NT2/D1 (cell line): Measurements from ENCODE around the gene CSTF1.

Source experiments
- DNase-seq: peaks from one replicate; pipeline ENCODE4 v3.0.0-alpha.2; 2011; ENCODE audit warnings: low read depth, low spot score
- H3K27me3 ChIP-seq: 2 replicates; pipeline ENCODE4 v1.6.0; 2011; ENCODE audit warnings: mild to moderate bottlenecking; ENCODE audit not compliant: insufficient read length, insufficient read depth
- H3K36me3 ChIP-seq: 2 replicates; pipeline ENCODE4 v1.6.1; 2011; ENCODE audit warnings: mild to moderate bottlenecking, low read length, mixed read lengths; ENCODE audit not compliant: insufficient read depth, insufficient read length
- H3K4me1 ChIP-seq: 2 replicates; pipeline ENCODE4 v1.5.1; 2011; ENCODE audit not compliant: insufficient read depth, insufficient read length
- H3K4me3 ChIP-seq: 2 replicates; pipeline ENCODE4 v1.5.1; 2011; ENCODE audit warnings: low read depth; ENCODE audit not compliant: insufficient read length
- H3K9ac ChIP-seq: 2 replicates; pipeline ENCODE4 v1.6.0; 2011; ENCODE audit warnings: low read depth; ENCODE audit not compliant: insufficient read length
- H3K9me3 ChIP-seq: 2 replicates; pipeline ENCODE4 v1.5.1; 2011; ENCODE audit warnings: mild to moderate bottlenecking, low read length; ENCODE audit not compliant: insufficient read depth
- SUZ12 ChIP-seq: IDR thresholded peaks from 2 replicates; pipeline ENCODE4 v1.6.1; 2011; ENCODE audit not compliant: insufficient read length, insufficient read depth; ENCODE audit errors: extremely low read depth
- YY1 ChIP-seq: IDR thresholded peaks from 2 replicates; pipeline ENCODE4 v1.6.1; 2011; ENCODE audit not compliant: insufficient read length, insufficient read depth
- ZNF274 ChIP-seq: IDR thresholded peaks from 2 replicates; pipeline ENCODE4 v1.6.1; 2011; ENCODE audit warnings: mild to moderate bottlenecking, low read depth, low read length

CSTF1 gene

DNA sequence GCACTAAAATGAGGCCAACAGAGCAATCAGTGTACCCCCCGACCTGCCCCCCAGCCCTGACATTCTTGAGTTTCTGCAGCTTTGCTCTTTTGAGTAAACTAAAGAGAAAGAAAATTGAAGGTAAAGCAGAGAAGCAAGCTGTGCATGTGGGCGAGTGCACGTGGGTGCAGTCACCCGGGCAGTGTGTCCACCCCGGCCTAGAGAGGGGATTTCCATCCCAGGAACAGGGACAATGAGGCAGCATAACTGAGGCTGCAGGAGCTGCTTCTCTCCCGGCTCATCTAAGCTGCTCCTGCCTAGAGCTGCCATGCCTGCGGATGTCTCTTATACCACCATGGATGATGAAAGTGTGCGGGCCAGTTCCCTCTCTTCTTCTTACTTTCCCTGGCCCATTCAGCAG lies 36.4 kb downstream of the CSTF1 start:
- Histone ChIP-seq H3K9ac (no peak overlapping the region), H3K9me3 (no peaks in the 10 kb centered on the region), H3K4me3 (no peak overlapping the region), H3K4me1 (peaks cover 3% of the 10 kb centered on the region), H3K36me3 (no peaks in the 10 kb centered on the region), H3K27me3 (no peaks in the 10 kb centered on the region)
- no peak for DNase-seq
- TF ChIP-seq SUZ12 (no peak), ZNF274 (no peak), YY1 (no peak)

DNA sequence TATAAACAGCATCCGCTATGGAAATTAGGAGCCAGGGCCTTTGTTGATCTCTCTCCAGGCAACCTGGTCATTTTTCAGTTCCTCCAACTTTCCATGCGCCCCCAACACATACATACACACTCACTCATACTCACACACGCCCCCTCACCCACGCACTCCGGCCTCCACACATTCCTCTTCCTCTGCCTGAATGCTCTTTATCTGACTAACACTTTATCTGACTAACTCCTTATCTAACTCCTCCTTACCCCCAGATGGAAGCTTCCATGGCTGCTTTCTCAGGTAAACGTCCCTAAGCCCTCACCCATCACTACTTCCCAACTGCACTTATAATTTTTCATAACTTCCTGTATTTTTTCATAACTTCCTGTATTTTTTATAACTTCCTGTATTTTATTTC lies 37.1 kb downstream of the CSTF1 start:
- DNase-seq: no peak
- no peak for TF ChIP-seq ZNF274
- TF ChIP-seq SUZ12: no peak
- TF ChIP-seq YY1: no peak

DNA sequence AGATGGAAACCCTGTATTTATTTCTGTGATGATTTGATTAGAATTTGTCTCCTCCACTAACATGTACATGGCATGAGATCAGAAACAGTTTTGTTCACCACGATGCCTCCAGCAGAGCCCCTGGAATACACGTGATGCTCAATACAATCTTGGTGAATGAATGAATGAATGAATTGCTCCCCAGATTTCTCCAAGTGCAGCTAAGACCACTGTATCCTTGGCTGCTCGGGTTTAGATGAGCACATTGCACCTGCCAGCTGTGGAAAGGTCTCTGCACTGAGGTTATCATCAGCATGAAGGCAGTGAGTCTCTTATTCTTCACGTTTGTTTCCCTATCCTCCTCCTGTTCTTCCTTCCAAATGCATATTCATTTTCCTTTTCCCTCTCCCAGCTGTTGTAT lies 37.5 kb downstream of the CSTF1 start:
- Histone ChIP-seq H3K4me3 (no peak overlapping the region), H3K9me3 (no peaks in the 10 kb centered on the region), H3K4me1 (peaks cover 3% of the 10 kb centered on the region), H3K9ac (no peak overlapping the region), H3K27me3 (no peaks in the 10 kb centered on the region), H3K36me3 (no peaks in the 10 kb centered on the region)
- no peak for DNase-seq
- TF ChIP-seq ZNF274: no peak
- TF ChIP-seq SUZ12: no peak
- no peak for TF ChIP-seq YY1

More for the DNA sequence above, 37.1 kb downstream of the CSTF1 start:
- H3K4me3 ChIP-seq: no peak overlapping the region
- H3K4me1 ChIP-seq: peaks cover 3% of the 10 kb centered on the region
- H3K27me3 ChIP-seq: no peaks in the 10 kb centered on the region
- H3K9me3 ChIP-seq: no peaks in the 10 kb centered on the region
- H3K9ac ChIP-seq: no peak overlapping the region
- no peaks in the 10 kb centered on the region for H3K36me3 ChIP-seq

DNA sequence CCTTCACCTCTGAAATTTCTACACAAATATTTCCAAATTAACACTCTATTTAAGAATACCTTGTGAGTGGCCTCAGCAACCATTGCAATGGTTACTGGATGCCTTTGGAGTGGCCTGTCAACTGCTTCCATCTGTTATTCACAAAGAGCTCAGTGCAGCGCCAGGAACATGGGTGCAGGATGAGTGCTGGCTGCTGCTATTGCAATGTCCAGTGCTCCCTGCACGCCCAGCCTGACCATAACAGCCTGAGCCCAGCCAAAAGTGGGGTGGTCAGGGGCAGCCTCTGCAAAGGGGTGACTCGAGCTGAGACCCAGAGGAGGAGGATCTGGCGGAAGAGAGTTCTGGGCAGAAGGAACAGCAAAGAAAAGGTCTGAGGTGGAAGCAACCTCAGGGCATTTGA lies 38.0 kb downstream of the CSTF1 start:
- Histone ChIP-seq H3K4me1 (peaks cover 3% of the 10 kb centered on the region), H3K9me3 (no peaks in the 10 kb centered on the region), H3K4me3 (no peak overlapping the region), H3K36me3 (no peaks in the 10 kb centered on the region), H3K9ac (no peak overlapping the region), H3K27me3 (no peaks in the 10 kb centered on the region)
- no peak for TF ChIP-seq YY1
- no peak for TF ChIP-seq ZNF274
- TF ChIP-seq SUZ12: no peak
- DNase-seq: no peak

DNA sequence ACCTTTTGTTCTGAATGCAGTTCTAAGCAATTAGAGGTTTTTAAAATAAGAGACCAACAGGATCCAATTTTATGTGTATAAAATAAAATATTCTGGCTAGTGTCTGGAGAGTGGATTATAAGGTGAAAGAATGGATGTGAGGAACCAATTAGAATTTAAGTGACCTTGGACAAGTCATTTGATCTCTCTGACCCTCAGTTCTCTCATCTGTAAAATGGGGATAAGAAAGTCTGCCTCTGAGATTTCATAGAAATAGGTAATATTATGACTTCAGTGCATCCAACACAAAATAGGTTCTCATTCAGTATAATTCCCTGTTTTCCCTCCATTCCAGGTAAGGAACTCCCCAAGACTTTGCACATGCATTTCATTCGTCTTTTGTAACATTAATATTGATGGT lies 38.5 kb downstream of the CSTF1 start:
- DNase-seq: no peak
- no peaks in the 10 kb centered on the region for H3K9me3 ChIP-seq

DNA sequence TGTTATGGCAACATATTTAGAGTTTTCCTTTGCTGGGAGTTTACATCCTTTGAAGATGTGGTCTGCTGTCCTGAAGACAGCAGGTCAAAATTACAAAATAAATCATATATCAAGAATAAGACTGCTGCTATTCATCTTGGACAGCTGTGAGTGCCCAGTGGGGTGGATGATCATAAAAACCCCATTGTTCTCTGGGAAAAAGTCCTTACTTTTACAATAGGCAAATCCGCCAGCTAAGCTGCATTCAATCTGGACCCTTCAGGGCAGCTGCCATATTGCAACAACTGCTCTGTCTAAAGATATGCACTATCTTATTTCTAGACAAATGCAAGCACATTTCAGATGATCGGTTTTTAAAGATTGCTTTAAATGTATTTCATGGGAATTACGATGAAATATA lies 39.0 kb downstream of the CSTF1 start:
- no peaks in the 10 kb centered on the region for H3K36me3 ChIP-seq
- H3K9me3 ChIP-seq: no peaks in the 10 kb centered on the region
- H3K4me3 ChIP-seq: no peak overlapping the region
- H3K27me3 ChIP-seq: no peaks in the 10 kb centered on the region
- peaks cover 3% of the 10 kb centered on the region for H3K4me1 ChIP-seq
- TF ChIP-seq SUZ12 (no peak), ZNF274 (no peak), YY1 (no peak)
- no peak for DNase-seq
- H3K9ac ChIP-seq: no peak overlapping the region

More for the DNA sequence above, 38.5 kb downstream of the CSTF1 start:
- TF ChIP-seq SUZ12 (no peak), YY1 (no peak), ZNF274 (no peak)
- Histone ChIP-seq H3K9ac (no peak overlapping the region), H3K27me3 (no peaks in the 10 kb centered on the region), H3K4me3 (no peak overlapping the region), H3K4me1 (peaks cover 3% of the 10 kb centered on the region), H3K36me3 (no peaks in the 10 kb centered on the region)

DNA sequence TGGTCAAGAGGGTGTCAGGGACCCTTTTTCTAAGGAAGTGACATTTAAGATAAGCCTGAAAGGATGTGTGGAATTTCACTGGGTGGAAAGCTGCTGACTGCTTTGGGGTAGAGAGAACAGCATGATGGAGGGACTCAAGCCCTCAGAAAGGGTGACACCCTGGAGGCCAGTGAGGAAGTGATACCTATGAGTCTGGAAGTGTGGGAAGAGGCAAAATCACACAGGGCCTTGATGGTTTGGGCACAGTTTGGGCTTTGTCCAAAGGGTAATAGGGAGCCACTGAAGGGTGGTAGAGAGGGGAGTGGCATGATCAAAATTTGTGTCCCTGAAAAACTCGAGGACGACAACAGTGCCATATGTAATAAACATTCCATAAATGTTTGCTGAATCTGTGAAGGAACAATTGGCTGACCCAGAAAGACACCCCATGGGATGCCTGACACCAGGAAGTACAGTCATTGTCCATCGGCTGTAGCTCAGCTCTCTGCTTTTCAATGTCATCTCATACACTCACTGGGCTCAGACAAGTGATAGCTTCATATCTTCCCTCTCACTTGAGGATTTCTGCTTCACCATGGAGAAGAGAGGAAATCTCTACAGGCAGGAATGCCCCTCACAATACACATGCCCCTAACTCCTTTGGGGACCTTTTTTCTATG lies 40.9 kb downstream of the CSTF1 start:
- no peaks in the 10 kb centered on the region for H3K27me3 ChIP-seq
- H3K9me3 ChIP-seq: no peaks in the 10 kb centered on the region
- TF ChIP-seq ZNF274 (no peak), SUZ12 (no peak), YY1 (no peak)
- no peak overlapping the region for H3K9ac ChIP-seq
- no peaks in the 10 kb centered on the region for H3K36me3 ChIP-seq
- DNase-seq: no peak
- peaks cover 3% of the 10 kb centered on the region for H3K4me1 ChIP-seq
- no peak overlapping the region for H3K4me3 ChIP-seq

DNA sequence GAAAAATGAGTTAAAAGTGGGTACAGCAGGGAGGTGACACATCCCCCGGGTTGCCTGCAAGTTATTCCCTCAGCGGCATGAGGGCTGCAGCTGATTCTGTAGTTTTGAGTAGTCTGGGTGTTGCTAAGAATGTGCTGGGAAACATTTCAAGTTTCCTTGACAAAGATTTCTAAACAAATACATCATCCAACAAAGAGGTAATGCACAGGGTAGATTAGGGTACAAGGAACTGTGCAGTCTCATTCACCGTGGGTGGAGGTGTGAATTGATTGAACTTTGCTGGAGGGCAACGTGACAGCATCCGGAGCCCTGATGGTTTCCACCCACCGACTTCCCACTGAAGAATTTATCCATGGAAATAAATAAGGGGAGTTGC lies 41.4 kb downstream of the CSTF1 start:
- Histone ChIP-seq H3K9ac (no peak overlapping the region), H3K4me1 (peaks cover 3% of the 10 kb centered on the region)
- no peak for DNase-seq

More for the DNA sequence above, 41.4 kb downstream of the CSTF1 start:
- Histone ChIP-seq H3K36me3 (no peaks in the 10 kb centered on the region), H3K9me3 (no peaks in the 10 kb centered on the region), H3K27me3 (no peaks in the 10 kb centered on the region), H3K4me3 (no peak overlapping the region)
- TF ChIP-seq ZNF274: no peak
- TF ChIP-seq YY1: no peak
- TF ChIP-seq SUZ12: no peak
